Measurements from ENCODE around the gene WWOX.

DNA sequence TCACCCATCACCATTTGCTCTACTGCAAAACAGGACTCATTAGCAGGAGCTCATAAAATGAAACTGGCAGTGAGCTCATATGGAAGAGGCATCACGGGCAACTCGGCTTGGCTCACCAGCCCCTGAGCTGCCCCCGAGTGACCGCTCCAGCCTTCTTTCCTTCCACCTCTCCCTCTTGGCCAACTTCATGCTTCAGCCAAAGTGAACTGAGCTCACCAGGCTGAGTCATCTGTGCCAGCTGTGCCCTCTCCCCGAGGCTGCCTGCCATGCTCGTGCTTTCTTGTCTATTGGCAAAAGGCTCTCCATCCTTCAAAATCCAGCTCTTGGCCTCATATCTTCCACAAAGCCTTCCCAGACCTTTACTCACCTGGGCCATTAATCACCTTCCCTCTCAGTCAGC, 391.4 kb downstream of the WWOX start:
- TF ChIP-seq YY1 (IDR thresholded peaks at IDR 0.05; ENCODE audit: insufficient read depth, insufficient read length) (no peak), ZNF274 (IDR thresholded peaks at IDR 0.05; ENCODE audit: low read depth, low read length) (no peak), SUZ12 (IDR thresholded peaks at IDR 0.05; ENCODE audit: extremely low read depth, insufficient read depth, insufficient read length) (no peak)

All from NT2/D1 (cell line).